GM12878 (cell line): ENCODE data around the gene TMEM236. TPM values are rescaled to one million over a fixed set of nuclear protein-coding genes. Genes with fewer than 3 reads are reported as not detected.

ENCODE experiments used
- ATAC-seq: fragments of 200-7000 bp; cut with Tn5 transposase; 3 replicates; pipeline ENCODE4 v1.9.1; 2020; ENCODE audit warnings: mild to moderate bottlenecking, moderate library complexity
- BruUV-seq: library from RNA; stranded (reverse); fragments of 400-500 nt; replicated peaks from 2 replicates; lab custom pipeline; 2021; lab: Mats Ljungman, UMichigan
- CTCF ChIA-PET: fragments of 300-600 bp; sonication (Branson Sonifier 250); formaldehyde crosslinking; extraction: SDS; loops from one replicate; lab custom pipeline; 2021; ENCODE audit warnings: inconsistent platforms; lab: Yijun Ruan, JAX
- POLR2A ChIA-PET: fragments of 350-600 bp; formaldehyde crosslinking; extraction: SDS; loops from one replicate; lab custom pipeline; 2021; ENCODE audit warnings: inconsistent platforms; lab: Charles Lee
- RAD21 ChIA-PET: fragments of 300-600 bp; sonication (Branson Sonifier 250); formaldehyde crosslinking; loops from one replicate; lab custom pipeline; 2023; ENCODE audit warnings: antibody characterized with exemption; ENCODE audit not compliant: unreplicated experiment; lab: Charles Lee
- SMC1A ChIA-PET: fragments of 300-600 bp; sonication (Branson Sonifier 250); formaldehyde crosslinking; loops from one replicate; lab custom pipeline; 2023; ENCODE audit not compliant: unreplicated experiment, uncharacterized antibody; lab: Charles Lee
- DNase-seq: peaks from one replicate; pipeline ENCODE4 v3.0.0-alpha.2; 2011; ENCODE audit warnings: low read depth, low spot score
- FAIRE-seq: peaks from 3 replicates; lab custom pipeline; 2011; peaks lifted over from hg19 to GRCh38; lab: Jason Lieb, UNC
- H2AFZ ChIP-seq: 2 replicates; pipeline ENCODE4 v1.6.0; 2011; ENCODE audit warnings: low read depth, low read length, control low read depth; ENCODE audit not compliant: control insufficient read depth
- H3K27ac ChIP-seq: 2 replicates; pipeline ENCODE4 v1.5.1; 2011; ENCODE audit warnings: control low read depth; ENCODE audit not compliant: control insufficient read depth, insufficient read depth
- H3K27me3 ChIP-seq, 2 experiments: replicated peaks in 1 of 2; 2 replicates each; pipeline versions ENCODE4 v1.6.0 to v1.6.1; 2011; ENCODE audit warnings: low read length in 1 of 2; ENCODE audit not compliant: control insufficient read depth in 2 of 2, insufficient read depth in 2 of 2
- H3K36me3 ChIP-seq, 2 experiments: 2 replicates each; pipeline ENCODE4 v1.5.1; 2011; ENCODE audit warnings: low read length in 1 of 2; ENCODE audit not compliant: control insufficient read depth in 2 of 2, insufficient read depth in 2 of 2
- H3K4me1 ChIP-seq: 2 replicates; pipeline ENCODE4 v1.6.1; 2011; ENCODE audit warnings: mild to moderate bottlenecking, low read length, moderate library complexity, mixed read lengths; ENCODE audit not compliant: control insufficient read depth, insufficient read depth
- H3K4me2 ChIP-seq: 2 replicates; pipeline ENCODE4 v1.6.0; 2011; ENCODE audit warnings: control low read depth; ENCODE audit not compliant: control insufficient read depth, insufficient read depth
- H3K4me3 ChIP-seq: fragments of 200-600 bp; sonication (generic); 2 replicates; pipeline ENCODE4 v1.5.1; 2016
- H3K79me2 ChIP-seq: 2 replicates; pipeline ENCODE4 v1.6.0; 2011; ENCODE audit warnings: low read length; ENCODE audit not compliant: control insufficient read depth, insufficient read depth
- H3K9ac ChIP-seq: 2 replicates; pipeline ENCODE4 v1.8.0; 2011; ENCODE audit warnings: low read length, control low read depth, mixed read lengths; ENCODE audit not compliant: control insufficient read depth, insufficient read depth
- H3K9me3 ChIP-seq: replicated peaks from 3 replicates; pipeline ENCODE4 v1.5.1; 2011; ENCODE audit warnings: mild to moderate bottlenecking, low read length; ENCODE audit not compliant: control insufficient read depth, insufficient read depth
- H4K20me1 ChIP-seq: 2 replicates; pipeline ENCODE4 v1.6.0; 2011; ENCODE audit not compliant: control insufficient read depth, insufficient read depth
- ATF7 ChIP-seq: fragments of 450-650 bp; IDR thresholded peaks from 2 replicates; pipeline ENCODE4 v1.6.1; 2016; ENCODE audit warnings: low read depth, mild to moderate bottlenecking
- BHLHE40 ChIP-seq, 2 experiments: fragments of 450-650 bp in 1 of 2; IDR thresholded peaks; 2 replicates each; pipeline ENCODE4 v1.6.1; 2011 to 2017; ENCODE audit warnings: low read depth in 2 of 2, borderline replicate concordance in 1 of 2, improper control_type of control experiment in 1 of 2, low read length in 1 of 2, mild to moderate bottlenecking in 1 of 2
- CBX5 ChIP-seq: sonication (generic); IDR thresholded peaks from 2 replicates; pipeline ENCODE4 v1.6.1; 2016; ENCODE audit warnings: low read depth, moderate library complexity, mild to moderate bottlenecking, inconsistent platforms
- CHD4 ChIP-seq: fragments of 200-600 bp; sonication (generic); IDR thresholded peaks from 2 replicates; pipeline ENCODE4 v1.6.1; 2016; ENCODE audit warnings: mild to moderate bottlenecking
- FOS ChIP-seq: IDR thresholded peaks from 3 replicates; pipeline ENCODE4 v1.6.1; 2011; ENCODE audit warnings: borderline replicate concordance; ENCODE audit not compliant: insufficient read length; ENCODE audit errors: extremely low read depth
- FOXK2 ChIP-seq: fragments of 450-650 bp; IDR thresholded peaks from 2 replicates; pipeline ENCODE4 v1.6.1; 2017; ENCODE audit warnings: mild to moderate bottlenecking, moderate library complexity
- MEF2A ChIP-seq: IDR thresholded peaks from 2 replicates; pipeline ENCODE4 v1.6.1; 2011; ENCODE audit warnings: low read depth, mild to moderate bottlenecking, low read length, moderate library complexity; ENCODE audit not compliant: insufficient read depth
- SPI1 ChIP-seq: IDR thresholded peaks from 2 replicates; pipeline ENCODE4 v1.6.1; 2011; ENCODE audit warnings: low read depth, mild to moderate bottlenecking, low read length, moderate library complexity, borderline replicate concordance; ENCODE audit not compliant: insufficient read depth
- WGBS: methylation state at CpG from one replicate; pipeline ENCODE4 v1.1.6; 2016; ENCODE audit warnings: low lambda C conversion rate; ENCODE audit not compliant: insufficient replicate concordance, insufficient coverage; ENCODE audit errors: missing lambda C conversion rate; 5-methylcytosine and 5-hydroxymethylcytosine counted together
- in situ Hi-C: fragments of 300-500 bp; cut with MboI; formaldehyde crosslinking; loops from 9 replicates; pipeline ENCODE4 v1.14.3; 2018; ENCODE audit warnings: mixed read lengths
- intact Hi-C: fragments of 100-400 bp; cut with micrococcal nuclease; formaldehyde crosslinking; loops from one replicate; pipeline ENCODE4 v1.14.2; 2022; ENCODE audit not compliant: unreplicated experiment
- polyA plus RNA-seq, 11 experiments: library from polyadenylated mRNA; depleted of rRNA in 4 of 11; unstranded in 6 of 11; stranded (reverse) in 5 of 11; fragments of >200 nt; fragmentation: Nextera tagmentation in 4 of 11; fragmentation: Illumina TruSeq in 1 of 11; extraction: Ambion mirVana in 4 of 11; extraction: Trizol in 1 of 11; gene quantifications; 1 replicate in 1 of 11; 2 replicates in 10 of 11; pipeline versions ENCODE4 v1.2.1 to v1.2.3, GENCODE V29; 2011 to 2016; ENCODE audit warnings: inconsistent platforms in 2 of 11, missing spikeins in 2 of 11, low read depth in 1 of 11
- total RNA-seq, 4 experiments: library from RNA; depleted of rRNA in 3 of 4; stranded (reverse); fragments of >200 nt in 3 of 4; fragmentation: Illumina TruSeq in 1 of 4; extraction: Trizol in 1 of 4; gene quantifications; 2 replicates each; pipeline versions ENCODE4 v1.2.1 to v1.2.3, GENCODE V29; 2013 to 2021
- TF ChIP-seq, protein P1 (sequence below): IDR thresholded peaks from 2 replicates; pipeline ENCODE4 v1.6.1; 2012; ENCODE audit warnings: low read depth, low read length, improper control_type of control experiment
- TF ChIP-seq, protein P2 (sequence below): fragments of 150-350 bp; IDR thresholded peaks from 2 replicates; pipeline ENCODE4 v1.6.1; 2014; ENCODE audit warnings: mild to moderate bottlenecking, low read depth, low read length
- TF ChIP-seq, protein P3 (sequence below): IDR thresholded peaks from 2 replicates; pipeline ENCODE4 v1.6.1; 2011; ENCODE audit warnings: mild to moderate bottlenecking, low read depth, low read length, moderate library complexity; ENCODE audit not compliant: insufficient replicate concordance

Gene TMEM236
- total and polyA plus RNA-seq, 10 of the 15 experiments (the other 5 are each of a cell fraction or from before 2014, with no cell fraction given): 0.03 TPM; not detected in 9

DNA sequence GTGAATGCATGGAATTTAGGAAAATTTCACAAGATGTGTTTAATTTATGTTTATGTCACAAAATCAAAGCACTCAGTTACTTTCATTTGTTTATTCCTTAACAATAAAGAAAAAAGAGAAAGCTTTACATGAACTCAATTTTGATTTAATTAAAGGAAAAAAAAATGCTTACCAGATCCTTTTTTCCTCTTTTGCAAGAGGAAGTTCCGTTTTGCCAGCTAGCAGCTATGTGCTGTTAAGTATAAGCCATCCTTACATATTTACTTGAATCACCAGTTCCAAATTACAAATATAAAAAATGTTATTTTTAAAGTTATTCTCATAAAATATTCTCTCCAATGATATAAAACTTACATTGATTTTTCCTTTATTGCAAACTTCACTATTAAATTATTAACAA lies 69.9 kb downstream of the TMEM236 start (continued):
- no peak for TF ChIP-seq ATF7
- TF ChIP-seq, protein P1, sequence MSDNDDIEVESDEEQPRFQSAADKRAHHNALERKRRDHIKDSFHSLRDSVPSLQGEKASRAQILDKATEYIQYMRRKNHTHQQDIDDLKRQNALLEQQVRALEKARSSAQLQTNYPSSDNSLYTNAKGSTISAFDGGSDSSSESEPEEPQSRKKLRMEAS: no peak
- TF ChIP-seq, protein P2, sequence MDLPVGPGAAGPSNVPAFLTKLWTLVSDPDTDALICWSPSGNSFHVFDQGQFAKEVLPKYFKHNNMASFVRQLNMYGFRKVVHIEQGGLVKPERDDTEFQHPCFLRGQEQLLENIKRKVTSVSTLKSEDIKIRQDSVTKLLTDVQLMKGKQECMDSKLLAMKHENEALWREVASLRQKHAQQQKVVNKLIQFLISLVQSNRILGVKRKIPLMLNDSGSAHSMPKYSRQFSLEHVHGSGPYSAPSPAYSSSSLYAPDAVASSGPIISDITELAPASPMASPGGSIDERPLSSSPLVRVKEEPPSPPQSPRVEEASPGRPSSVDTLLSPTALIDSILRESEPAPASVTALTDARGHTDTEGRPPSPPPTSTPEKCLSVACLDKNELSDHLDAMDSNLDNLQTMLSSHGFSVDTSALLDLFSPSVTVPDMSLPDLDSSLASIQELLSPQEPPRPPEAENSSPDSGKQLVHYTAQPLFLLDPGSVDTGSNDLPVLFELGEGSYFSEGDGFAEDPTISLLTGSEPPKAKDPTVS: no peak
- TF ChIP-seq, protein P3, sequence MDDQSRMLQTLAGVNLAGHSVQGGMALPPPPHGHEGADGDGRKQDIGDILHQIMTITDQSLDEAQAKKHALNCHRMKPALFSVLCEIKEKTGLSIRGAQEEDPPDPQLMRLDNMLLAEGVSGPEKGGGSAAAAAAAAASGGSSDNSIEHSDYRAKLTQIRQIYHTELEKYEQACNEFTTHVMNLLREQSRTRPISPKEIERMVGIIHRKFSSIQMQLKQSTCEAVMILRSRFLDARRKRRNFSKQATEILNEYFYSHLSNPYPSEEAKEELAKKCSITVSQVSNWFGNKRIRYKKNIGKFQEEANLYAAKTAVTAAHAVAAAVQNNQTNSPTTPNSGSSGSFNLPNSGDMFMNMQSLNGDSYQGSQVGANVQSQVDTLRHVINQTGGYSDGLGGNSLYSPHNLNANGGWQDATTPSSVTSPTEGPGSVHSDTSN: no peak
- no peak for TF ChIP-seq CBX5
- no peak for TF ChIP-seq CHD4
- TF ChIP-seq MEF2A: no peak

DNA sequence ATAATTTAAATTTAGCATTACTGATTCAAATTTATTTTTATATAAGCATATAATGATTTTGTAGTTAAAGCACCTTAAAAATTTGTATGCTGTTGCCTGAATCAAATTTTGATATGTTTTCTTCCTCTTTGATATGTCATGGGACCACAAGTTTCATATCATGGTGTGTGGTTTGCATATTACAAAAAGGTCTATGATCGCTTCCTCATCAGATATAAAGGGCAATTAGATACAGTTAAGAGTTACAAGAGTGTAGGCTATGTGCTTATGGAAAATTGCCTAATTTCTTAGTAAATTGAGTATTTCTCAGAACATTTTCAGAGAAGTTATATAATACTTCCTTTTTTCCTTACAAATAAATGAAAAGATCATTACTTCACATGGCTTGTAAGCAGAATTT lies 79.3 kb downstream of the TMEM236 start:
- ChIA-PET SMC1A (no interaction called here), RAD21 (no interaction called here), CTCF (interaction anchor here (0.6 kb wide), 1 partner anchor 400 kb away, joined by 6 read pairs; no protein-coding TSS in a partner anchor), POLR2A (no interaction called here)
- TF ChIP-seq FOS (no peak), SPI1 (no peak), FOXK2 (no peak), BHLHE40 (IDR thresholded peaks at IDR 0.05; ENCODE audit: borderline replicate concordance in 1 of 2, low read depth in 2 of 2, low read length in 1 of 2) (no peak)
- H3K4me1 ChIP-seq: no peaks in the 10 kb centered on the region
- ATAC-seq: no peak
- no peaks in the 10 kb centered on the region for H3K36me3 ChIP-seq
- no peak for DNase-seq
- H3K9ac ChIP-seq: no peak overlapping the region
- H4K20me1 ChIP-seq: no peaks in the 10 kb centered on the region
- H3K4me2 ChIP-seq: no peak overlapping the region
- in situ Hi-C loops: no loop called here
- no peak overlapping the region for H3K27ac ChIP-seq
- no peak overlapping the region for H3K4me3 ChIP-seq
- FAIRE-seq: no peak
- 0% methylated on average over 1 of the region's 1 CpG for WGBS
- no peaks in the 10 kb centered on the region for H3K79me2 ChIP-seq
- H2AFZ ChIP-seq: no peak overlapping the region
- BruUV-seq: no TSS peak
- H3K27me3 ChIP-seq: peaks cover 2 to 4% of the 10 kb centered on the region in 2 experiments; a peak in 2 of 4 replicates
- no peaks in the 10 kb centered on the region for H3K9me3 ChIP-seq
- intact Hi-C loops: no loop called here
